ENCODE results near the gene KCNK6.

DNA sequence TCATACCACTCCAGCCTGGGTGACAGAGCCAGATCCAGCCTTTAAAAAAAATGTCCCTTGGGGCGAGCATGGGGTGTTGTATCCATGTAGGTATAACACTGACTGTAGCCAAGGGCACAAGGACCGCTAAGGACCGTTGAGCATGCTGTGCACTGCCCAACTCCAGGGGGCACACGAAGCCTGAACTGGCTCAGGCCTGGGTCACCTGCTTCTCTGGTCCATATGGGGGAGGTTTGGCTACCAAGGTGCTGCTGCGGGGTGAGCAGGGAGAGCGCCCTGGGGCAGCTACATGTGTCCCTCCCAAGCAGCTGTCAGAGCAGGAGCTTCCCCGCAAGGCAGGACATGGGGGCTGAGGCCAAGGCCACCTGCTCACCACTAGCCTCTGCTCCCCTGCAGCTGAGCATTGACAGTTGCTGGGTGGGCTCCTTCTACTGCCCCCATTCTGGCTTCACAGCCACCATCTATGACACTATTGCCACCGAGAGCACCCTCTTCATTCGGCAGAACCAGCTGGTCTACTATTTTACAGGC is 32.3 kb downstream of the KCNK6 start:
- TF ChIP-seq, protein P1, sequence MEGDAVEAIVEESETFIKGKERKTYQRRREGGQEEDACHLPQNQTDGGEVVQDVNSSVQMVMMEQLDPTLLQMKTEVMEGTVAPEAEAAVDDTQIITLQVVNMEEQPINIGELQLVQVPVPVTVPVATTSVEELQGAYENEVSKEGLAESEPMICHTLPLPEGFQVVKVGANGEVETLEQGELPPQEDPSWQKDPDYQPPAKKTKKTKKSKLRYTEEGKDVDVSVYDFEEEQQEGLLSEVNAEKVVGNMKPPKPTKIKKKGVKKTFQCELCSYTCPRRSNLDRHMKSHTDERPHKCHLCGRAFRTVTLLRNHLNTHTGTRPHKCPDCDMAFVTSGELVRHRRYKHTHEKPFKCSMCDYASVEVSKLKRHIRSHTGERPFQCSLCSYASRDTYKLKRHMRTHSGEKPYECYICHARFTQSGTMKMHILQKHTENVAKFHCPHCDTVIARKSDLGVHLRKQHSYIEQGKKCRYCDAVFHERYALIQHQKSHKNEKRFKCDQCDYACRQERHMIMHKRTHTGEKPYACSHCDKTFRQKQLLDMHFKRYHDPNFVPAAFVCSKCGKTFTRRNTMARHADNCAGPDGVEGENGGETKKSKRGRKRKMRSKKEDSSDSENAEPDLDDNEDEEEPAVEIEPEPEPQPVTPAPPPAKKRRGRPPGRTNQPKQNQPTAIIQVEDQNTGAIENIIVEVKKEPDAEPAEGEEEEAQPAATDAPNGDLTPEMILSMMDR (IDR thresholded peaks at IDR 0.05; ENCODE audit: low read length), result no peak
- TF ChIP-seq EZH2 (IDR thresholded peaks at IDR 0.05; ENCODE audit: borderline replicate concordance, low read length), result no peak
